Measurements from ENCODE around the gene CARD9.

Gene CARD9

GRCh38 chr9:136416914-136417313 is 43.4 kb upstream of the CARD9 start:
- no peak overlapping the region for H3K4me3 ChIP-seq (ENCODE audit: low read depth, low read length)
- peaks cover 76% of the 10 kb centered on the region for H3K36me3 ChIP-seq (replicated peaks)
- no peak overlapping the region for H3K27ac ChIP-seq
- no peaks in the 10 kb centered on the region for H3K27me3 ChIP-seq (replicated peaks)
- in situ Hi-C loops (cut with HindIII; ENCODE audit: low pct_ligation_motif_present, low sequenced_read_pairs) = no loop called here
- no peak for TF ChIP-seq CTCF (IDR thresholded peaks at IDR 0.05; ENCODE audit: low read depth, low read length, missing control alignments)
- no peak for DNase-seq

DNA sequence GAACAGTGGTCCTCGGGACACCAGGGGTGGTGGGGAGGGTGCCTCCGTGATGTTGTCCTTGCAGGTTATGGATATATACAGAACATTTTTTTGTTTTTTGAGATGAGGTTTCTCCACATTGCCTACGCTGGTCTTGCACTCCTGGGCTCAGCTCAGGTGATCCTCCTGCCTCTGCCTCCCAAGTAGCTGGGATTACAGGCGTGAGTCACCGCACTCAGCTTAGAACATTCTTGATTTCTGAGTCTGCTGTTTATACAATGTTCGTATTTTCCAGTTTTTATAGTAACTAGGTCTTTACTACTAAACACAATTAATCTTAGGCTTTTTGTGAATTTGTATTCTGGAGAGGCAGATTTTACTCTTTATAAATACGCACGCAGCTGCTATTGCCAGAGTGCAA is 43.0 kb upstream of the CARD9 start:
- DNase-seq = no peak
- Histone ChIP-seq H3K36me3 (replicated peaks) (peaks cover 71% of the 10 kb centered on the region), H3K4me3 (ENCODE audit: low read depth, low read length) (no peak overlapping the region), H3K27ac (no peak overlapping the region), H3K27me3 (replicated peaks) (no peaks in the 10 kb centered on the region)
- TF ChIP-seq CTCF (IDR thresholded peaks at IDR 0.05; ENCODE audit: low read depth, low read length, missing control alignments) = no peak
- in situ Hi-C loops (cut with HindIII; ENCODE audit: low pct_ligation_motif_present, low sequenced_read_pairs) = no loop called here

DNA sequence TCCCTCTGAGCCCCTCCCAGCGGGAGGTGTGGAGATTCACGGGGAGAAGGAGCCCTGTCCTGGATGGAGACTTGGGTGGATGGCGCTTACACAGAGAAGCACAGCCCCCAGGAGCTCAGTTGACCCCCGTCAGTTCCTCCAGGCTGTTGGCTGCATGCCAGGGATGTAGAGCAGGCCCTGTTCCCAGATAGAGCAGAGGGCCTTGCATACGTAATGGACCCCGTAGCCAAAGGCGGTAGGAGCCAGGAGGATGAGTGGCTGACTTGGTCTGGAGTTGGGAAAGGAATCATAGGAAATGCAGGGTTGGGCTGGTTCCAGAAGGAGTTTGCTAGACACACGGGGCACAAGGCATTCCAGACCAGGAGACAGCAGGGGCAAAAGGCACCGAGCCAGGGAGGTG is 39.5 kb upstream of the CARD9 start:
- H3K36me3 ChIP-seq (replicated peaks) = peaks cover 46% of the 10 kb centered on the region
- TF ChIP-seq CTCF (IDR thresholded peaks at IDR 0.05; ENCODE audit: low read depth, low read length, missing control alignments) = no peak
- in situ Hi-C loops (cut with HindIII; ENCODE audit: low pct_ligation_motif_present, low sequenced_read_pairs) = no loop called here
- DNase-seq = no peak
- H3K27ac ChIP-seq = no peak overlapping the region
- no peak overlapping the region for H3K4me3 ChIP-seq (ENCODE audit: low read depth, low read length)
- H3K27me3 ChIP-seq (replicated peaks) = no peaks in the 10 kb centered on the region

- no peak for DNase-seq
- Histone ChIP-seq H3K27ac (no peak overlapping the region), H3K27me3 (replicated peaks) (no peaks in the 10 kb centered on the region), H3K4me3 (ENCODE audit: low read depth, low read length) (peak overlapping the region; percentile 96), H3K36me3 (replicated peaks) (peaks cover 42% of the 10 kb centered on the region)
- in situ Hi-C loops (cut with HindIII; ENCODE audit: low pct_ligation_motif_present, low sequenced_read_pairs) = no loop called here
- TF ChIP-seq CTCF (IDR thresholded peaks at IDR 0.05; ENCODE audit: low read depth, low read length, missing control alignments) = no peak
Measured at GRCh38 chr9:136411378-136411777, 37.9 kb upstream of the CARD9 start.

DNA sequence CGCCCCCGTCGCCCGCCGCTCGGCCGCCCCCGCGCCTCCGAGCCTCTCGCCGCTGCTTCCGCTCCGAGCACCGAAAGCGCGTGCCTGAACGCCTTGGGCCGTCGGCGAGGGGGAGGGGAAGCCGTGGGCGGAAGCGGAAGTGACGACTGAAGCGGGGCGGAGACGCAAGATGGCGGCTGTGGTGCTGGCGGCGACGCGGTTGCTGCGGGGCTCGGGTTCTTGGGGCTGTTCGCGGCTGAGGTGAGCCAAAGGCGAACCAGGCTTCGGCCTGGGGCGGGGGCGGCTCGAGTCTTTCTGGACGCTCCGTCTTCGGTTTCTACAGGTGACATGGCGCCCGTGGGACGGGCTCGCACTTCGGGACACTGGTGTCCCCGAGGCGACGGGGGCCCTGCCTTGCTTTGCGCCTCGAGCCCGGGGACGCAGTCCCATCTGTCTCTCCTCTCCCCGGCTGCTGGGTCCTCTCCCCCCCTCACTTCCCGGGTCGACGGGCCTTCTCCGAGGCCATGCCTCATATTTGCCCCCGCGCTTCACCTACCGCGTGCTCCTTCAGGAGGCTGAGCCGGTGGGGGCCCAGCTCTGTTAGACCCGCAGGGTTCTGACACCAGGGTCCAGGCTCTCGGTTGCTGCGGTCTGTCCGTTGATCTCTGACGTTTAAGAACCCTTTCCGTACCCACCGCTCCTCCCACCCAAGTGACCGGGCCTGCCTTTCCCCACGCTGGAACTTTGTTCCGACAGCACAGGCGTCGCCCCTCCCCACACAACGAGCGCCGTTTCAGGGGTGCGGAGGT is 37.2 kb upstream of the CARD9 start, which contains the start of the genes ENTR1 and PMPCA:
Gene ENTR1 (minus strand): TSS at position 115 of the 788 bp plus-strand sequence. CDS start 217 bp downstream, outside the sequence.
Gene PMPCA (plus strand): TSS at position 159 of the 788 bp plus-strand sequence. CDS start 11 bp downstream, at position 170.
- Histone ChIP-seq H3K4me3 (ENCODE audit: low read depth, low read length) (peak within 1 kb of the TSS; percentile 96), H3K27ac (peak within 1 kb of the TSS; percentile 85), H3K27me3 (replicated peaks) (no peaks in the 10 kb centered on the region), H3K36me3 (replicated peaks) (peaks cover 42% of the 10 kb centered on the region)
- no peak for TF ChIP-seq CTCF (IDR thresholded peaks at IDR 0.05; ENCODE audit: low read depth, low read length, missing control alignments)
- in situ Hi-C loops (cut with HindIII; ENCODE audit: low pct_ligation_motif_present, low sequenced_read_pairs) = no loop called here
- DNase-seq = peak; percentile 78
